PC-3 (cell line): ENCODE results near the gene PRKACA. TPM values are rescaled to one million over a fixed set of nuclear protein-coding genes. Genes with fewer than 3 reads are reported as not detected.

Source experiments
- ATAC-seq: fragments of 200-7000 bp; cut with Tn5 transposase; 2 replicates; pipeline ENCODE4 v1.9.1; 2020; ENCODE audit warnings: mild to moderate bottlenecking, moderate library complexity
- BruUV-seq: library from RNA; stranded (reverse); fragments of 400-500 nt; replicated peaks from 2 replicates; lab custom pipeline; 2021; lab: Mats Ljungman, UMichigan
- CTCF ChIA-PET: fragments of 300-600 bp; sonication (Branson Sonifier 250); formaldehyde crosslinking; loops from one replicate; lab custom pipeline; 2022; ENCODE audit warnings: antibody characterized with exemption; lab: Charles Lee
- POLR2A ChIA-PET: fragments of 300-600 bp; sonication (Branson Sonifier 250); formaldehyde crosslinking; loops from one replicate; lab custom pipeline; 2022; ENCODE audit warnings: antibody characterized with exemption; ENCODE audit not compliant: unreplicated experiment; lab: Charles Lee
- DNase-seq: peaks from one replicate; pipeline ENCODE4 v3.0.0-alpha.2; 2015
- H2AFZ ChIP-seq: fragments of 300-600 bp; sonication (generic); 2 replicates; pipeline ENCODE4 v1.6.0; 2016; ENCODE audit warnings: antibody characterized with exemption, low read length
- H3F3A ChIP-seq: fragments of 300-600 bp; sonication (generic); one replicate; pipeline ENCODE4 v1.6.0; 2017; ENCODE audit warnings: antibody characterized with exemption, low read length, control low read depth, mild to moderate bottlenecking; ENCODE audit not compliant: unreplicated experiment
- H3K27ac ChIP-seq: fragments of 300-600 bp; sonication (generic); 2 replicates; pipeline ENCODE4 v1.5.1; 2016; ENCODE audit warnings: mild to moderate bottlenecking, low read length
- H3K27me3 ChIP-seq: fragments of 300-600 bp; sonication (generic); 2 replicates; pipeline ENCODE4 v1.6.1; 2016; ENCODE audit warnings: low read length, mixed read lengths
- H3K36me3 ChIP-seq: fragments of 300-600 bp; sonication (generic); 2 replicates; pipeline ENCODE4 v1.6.1; 2016; ENCODE audit warnings: low read depth, mixed run types, low read length, mixed read lengths
- H3K4me1 ChIP-seq: fragments of 300-600 bp; sonication (generic); 2 replicates; pipeline ENCODE4 v1.5.1; 2016; ENCODE audit warnings: low read length; ENCODE audit not compliant: insufficient read depth
- H3K4me2 ChIP-seq: fragments of 300-600 bp; sonication (generic); 2 replicates; pipeline ENCODE4 v1.6.0; 2016; ENCODE audit warnings: low read length
- H3K4me3 ChIP-seq: fragments of 300-600 bp; sonication (generic); 2 replicates; pipeline ENCODE4 v1.5.1; 2016; ENCODE audit warnings: mild to moderate bottlenecking, low read length, mixed read lengths
- H3K79me2 ChIP-seq: fragments of 300-600 bp; sonication (generic); 2 replicates; pipeline ENCODE4 v1.6.1; 2017; ENCODE audit warnings: low read length, mixed read lengths
- H3K9ac ChIP-seq: fragments of 300-600 bp; sonication (generic); 2 replicates; pipeline ENCODE4 v1.6.0; 2016; ENCODE audit warnings: mild to moderate bottlenecking, low read length
- H3K9me2 ChIP-seq: fragments of 300-600 bp; sonication (generic); replicated peaks from 2 replicates; pipeline ENCODE4 v1.6.1; 2016; ENCODE audit warnings: mixed run types, low read length, mixed read lengths
- H3K9me3 ChIP-seq: fragments of 300-600 bp; sonication (generic); 2 replicates; pipeline ENCODE4 v1.6.1; 2016; ENCODE audit warnings: low read length, mixed read lengths
- H4K20me1 ChIP-seq: fragments of 300-600 bp; sonication (generic); 2 replicates; pipeline ENCODE4 v1.6.1; 2016; ENCODE audit warnings: low read length, mixed read lengths
- EZH2 ChIP-seq: fragments of 300-600 bp; sonication (generic); IDR thresholded peaks from one replicate; pipeline ENCODE4 v1.6.1; 2017; ENCODE audit warnings: antibody characterized with exemption, mild to moderate bottlenecking, low read length; ENCODE audit not compliant: unreplicated experiment
- EZH2phosphoT487 ChIP-seq: fragments of 300-600 bp; sonication (generic); IDR thresholded peaks from 2 replicates; pipeline ENCODE4 v1.6.1; 2018; ENCODE audit warnings: mild to moderate bottlenecking, antibody characterized with exemption, low read length, borderline replicate concordance
- intact Hi-C: fragments of 100-400 bp; cut with micrococcal nuclease; formaldehyde crosslinking; loops from 2 replicates; pipeline ENCODE4 v1.9.0; 2023
- total RNA-seq: library from RNA; depleted of rRNA; stranded (reverse); fragments of >200 nt; gene quantifications from 2 replicates; pipeline ENCODE4 v1.2.3, GENCODE V29; 2014
- TF ChIP-seq, protein P1 (sequence below): fragments of 300-600 bp; sonication (generic); conservative IDR thresholded peaks from 2 replicates; pipeline ENCODE4 v1.5.1; 2017; ENCODE audit warnings: antibody characterized with exemption, low read depth, mild to moderate bottlenecking, low read length

Gene PRKACA
- total RNA-seq, 1 experiment from 2014 or later = 50.2 TPM

GRCh38 chr19:14127929-14128509, 10.5 kb upstream of the PRKACA start:
- ChIA-PET CTCF (no interaction called here), POLR2A (no interaction called here)
- Histone ChIP-seq H3K9ac (no peak overlapping the region), H2AFZ (no peak overlapping the region), H3K9me3 (no peaks in the 10 kb centered on the region), H3K79me2 (peaks cover 9% of the 10 kb centered on the region), H3F3A (no peaks in the 10 kb centered on the region), H3K27me3 (no peaks in the 10 kb centered on the region), H4K20me1 (no peaks in the 10 kb centered on the region), H3K4me1 (no peaks in the 10 kb centered on the region), H3K36me3 (peaks cover 27% of the 10 kb centered on the region; the same call in 1 of the 2 replicates), H3K4me3 (no peak overlapping the region), H3K9me2 (no peaks in the 10 kb centered on the region), H3K4me2 (no peak overlapping the region), H3K27ac (no peak overlapping the region)
- no TSS peak for BruUV-seq
- DNase-seq (no peak), ATAC-seq (no peak)
- intact Hi-C loops = no loop called here
- TF ChIP-seq, protein P1, sequence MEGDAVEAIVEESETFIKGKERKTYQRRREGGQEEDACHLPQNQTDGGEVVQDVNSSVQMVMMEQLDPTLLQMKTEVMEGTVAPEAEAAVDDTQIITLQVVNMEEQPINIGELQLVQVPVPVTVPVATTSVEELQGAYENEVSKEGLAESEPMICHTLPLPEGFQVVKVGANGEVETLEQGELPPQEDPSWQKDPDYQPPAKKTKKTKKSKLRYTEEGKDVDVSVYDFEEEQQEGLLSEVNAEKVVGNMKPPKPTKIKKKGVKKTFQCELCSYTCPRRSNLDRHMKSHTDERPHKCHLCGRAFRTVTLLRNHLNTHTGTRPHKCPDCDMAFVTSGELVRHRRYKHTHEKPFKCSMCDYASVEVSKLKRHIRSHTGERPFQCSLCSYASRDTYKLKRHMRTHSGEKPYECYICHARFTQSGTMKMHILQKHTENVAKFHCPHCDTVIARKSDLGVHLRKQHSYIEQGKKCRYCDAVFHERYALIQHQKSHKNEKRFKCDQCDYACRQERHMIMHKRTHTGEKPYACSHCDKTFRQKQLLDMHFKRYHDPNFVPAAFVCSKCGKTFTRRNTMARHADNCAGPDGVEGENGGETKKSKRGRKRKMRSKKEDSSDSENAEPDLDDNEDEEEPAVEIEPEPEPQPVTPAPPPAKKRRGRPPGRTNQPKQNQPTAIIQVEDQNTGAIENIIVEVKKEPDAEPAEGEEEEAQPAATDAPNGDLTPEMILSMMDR = no peak
- TF ChIP-seq EZH2 = no peak
- no peak for TF ChIP-seq EZH2phosphoT487

DNA sequence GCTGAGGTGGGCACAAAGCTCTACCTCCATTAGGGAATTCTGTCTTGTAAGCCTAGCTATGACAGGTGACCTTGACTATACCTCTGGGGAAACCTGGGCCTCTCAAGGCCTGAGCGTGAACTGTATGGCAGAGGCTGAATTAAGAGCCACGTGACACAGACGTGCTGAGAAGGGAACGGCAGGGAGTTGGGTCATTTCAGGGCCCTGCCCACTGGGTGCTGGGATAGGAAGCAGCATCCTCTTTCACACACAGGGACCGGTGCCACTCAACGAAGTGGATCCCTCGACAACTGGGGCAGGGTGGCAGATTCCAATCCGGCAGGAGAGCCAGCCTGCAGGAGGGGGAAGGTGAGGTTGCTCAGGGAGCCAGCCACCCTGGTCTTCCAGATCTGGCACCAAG, 9.6 kb upstream of the PRKACA start:
- Histone ChIP-seq H3K36me3 (peaks cover 30% of the 10 kb centered on the region; the same call in 1 of the 2 replicates), H3K9me2 (no peaks in the 10 kb centered on the region), H3K79me2 (peaks cover 2% of the 10 kb centered on the region), H3K9me3 (no peaks in the 10 kb centered on the region), H3K4me1 (no peaks in the 10 kb centered on the region), H3K4me2 (no peak overlapping the region), H3K9ac (no peak overlapping the region), H4K20me1 (no peaks in the 10 kb centered on the region), H2AFZ (no peak overlapping the region), H3K4me3 (no peak overlapping the region), H3K27me3 (no peaks in the 10 kb centered on the region), H3F3A (no peaks in the 10 kb centered on the region), H3K27ac (no peak overlapping the region)
- POLR2A ChIA-PET = no interaction called here
- BruUV-seq = no TSS peak
- DNase-seq (no peak), ATAC-seq (no peak)
- TF ChIP-seq EZH2 = no peak
- no peak for TF ChIP-seq EZH2phosphoT487
- TF ChIP-seq, protein P1 = no peak
- CTCF ChIA-PET = no interaction called here
- intact Hi-C loops = no loop called here

DNA sequence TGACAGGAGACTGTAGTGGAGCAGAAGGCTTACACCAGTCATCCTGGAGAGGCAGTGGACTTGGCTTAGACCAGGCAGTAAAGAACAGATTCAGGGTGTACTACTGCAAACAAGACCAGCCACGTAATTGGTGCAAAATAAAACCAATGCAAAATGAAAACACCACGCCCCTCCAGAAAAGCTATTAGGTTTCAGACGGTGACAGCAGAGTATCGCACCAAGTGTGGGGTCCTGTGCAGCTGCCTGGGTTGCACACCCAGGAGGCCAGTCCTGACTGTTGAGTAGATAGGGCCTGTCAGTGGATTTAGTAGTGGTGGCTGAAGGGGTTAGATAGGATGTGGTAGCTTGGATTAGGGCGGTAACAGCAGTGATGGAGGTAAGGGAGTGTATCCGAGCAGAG, 5.4 kb upstream of the PRKACA start:
- no peaks in the 10 kb centered on the region for H3K27me3 ChIP-seq
- no peaks in the 10 kb centered on the region for H3K79me2 ChIP-seq
- ATAC-seq (no peak), DNase-seq (no peak)
- H3K4me3 ChIP-seq = no peak overlapping the region
- no peaks in the 10 kb centered on the region for H4K20me1 ChIP-seq
- no peaks in the 10 kb centered on the region for H3K9me3 ChIP-seq
- no peak overlapping the region for H3K4me2 ChIP-seq
- H3K4me1 ChIP-seq = peaks cover 7% of the 10 kb centered on the region; the same call in 1 of the 2 replicates
- intact Hi-C loops = no loop called here
- CTCF ChIA-PET = interaction anchor here (0.7 kb wide), 1 partner anchor 42 kb away, joined by 4 read pairs; no protein-coding TSS in a partner anchor
- H3K9me2 ChIP-seq = no peaks in the 10 kb centered on the region
- H3K27ac ChIP-seq = no peak overlapping the region
- no peak overlapping the region for H3K9ac ChIP-seq
- no TSS peak for BruUV-seq
- peaks cover 11% of the 10 kb centered on the region for H3F3A ChIP-seq
- no peak overlapping the region for H2AFZ ChIP-seq
- TF ChIP-seq EZH2 (no peak), EZH2phosphoT487 (no peak)
- TF ChIP-seq, protein P1 = no peak
- POLR2A ChIA-PET = no interaction called here
- peaks cover 26% of the 10 kb centered on the region; the same call in 1 of the 2 replicates for H3K36me3 ChIP-seq
